ENCODE measurements around the gene ZNF282. TPM values are rescaled to one million over a fixed set of nuclear protein-coding genes. Genes with fewer than 3 reads are reported as not detected.

Gene ZNF282
- total and polyA plus RNA-seq, 9 of the 15 experiments (the other 6 are each of a cell fraction or from before 2014, with no cell fraction given), result 0.76 to 58.6 (median 17.4) TPM

- TF ChIP-seq ZNF79 (CRISPR knock-in tag; IDR thresholded peaks at IDR 0.05; ENCODE audit: low read depth) (no peak), RHOXF2B (CRISPR knock-in tag; conservative IDR thresholded peaks at IDR 0.05) (no peak), ARID3B (CRISPR knock-in tag; IDR thresholded peaks at IDR 0.05; ENCODE audit: borderline replicate concordance) (no peak)
Measured at GRCh38 chr7:149223761-149224160, 28.4 kb downstream of the ZNF282 start (continued).

DNA sequence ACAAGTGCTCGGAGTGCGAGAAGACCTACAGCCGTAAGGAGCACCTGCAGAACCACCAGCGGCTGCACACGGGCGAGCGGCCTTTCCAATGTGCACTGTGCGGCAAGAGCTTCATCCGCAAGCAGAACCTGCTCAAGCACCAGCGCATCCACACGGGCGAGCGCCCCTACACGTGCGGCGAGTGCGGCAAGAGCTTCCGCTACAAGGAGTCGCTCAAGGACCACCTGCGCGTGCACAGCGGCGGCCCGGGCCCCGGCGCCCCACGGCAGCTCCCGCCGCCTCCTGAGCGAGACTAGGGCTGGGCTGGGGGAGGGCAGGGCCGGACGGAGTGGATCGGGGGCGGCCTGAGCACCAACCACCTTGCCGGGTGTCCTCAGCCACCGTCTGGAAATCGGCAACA, 29.0 kb downstream of the ZNF282 start:
- intact Hi-C loops (cut with micrococcal nuclease), result no loop called here
- no peak for DNase-seq (ENCODE audit: extremely low read depth in 1 of 4, low spot score in 3 of 4)
- 97% methylated on average over 33 of the region's 37 CpGs for WGBS (ENCODE audit: insufficient coverage, low coverage, missing lambda C conversion rate)

More for the DNA sequence above, 29.0 kb downstream of the ZNF282 start:
- 0 out of 2 replicates have a peak, but pooled peaks cover 5% of the 10 kb centered on the region for H3K9me3 ChIP-seq (replicated peaks; ENCODE audit: control insufficient read depth, insufficient read depth, low read depth, low read length)
- peaks cover 52% of the 10 kb centered on the region for H3K36me3 ChIP-seq (ENCODE audit: control insufficient read depth, insufficient read depth, low read length)
- H3K4me2 ChIP-seq (ENCODE audit: insufficient read depth, low read length), result no peak overlapping the region
- ChIA-PET CTCF (ENCODE audit: low intra/inter-chr PET ratio) (no interaction called here), POLR2A (interaction anchor here (1.0 kb wide), 1 partner anchor 12 kb away, joined by 3 read pairs; no protein-coding TSS in a partner anchor)
- H2AFZ ChIP-seq (ENCODE audit: low read depth, low read length), result no peak overlapping the region
- FAIRE-seq (no peak), ATAC-seq (no peak)
- H3K9ac ChIP-seq (ENCODE audit: insufficient read depth in 1 of 2, low read depth in 2 of 2, low read length in 2 of 2), result no peak overlapping the region
- no peak overlapping the region for H3K4me3 ChIP-seq
- no peaks in the 10 kb centered on the region for H3K9me1 ChIP-seq (ENCODE audit: control insufficient read depth, insufficient read depth, low read length)
- H3K79me2 ChIP-seq (ENCODE audit: control insufficient read depth, insufficient read depth, low read length), result no peaks in the 10 kb centered on the region
- H3K27ac ChIP-seq (ENCODE audit: extremely low read depth, low read depth, low read length), result no peak overlapping the region
- H4K20me1 ChIP-seq (replicated peaks; ENCODE audit: control insufficient read depth, insufficient read depth, low read length), result peaks cover 3% of the 10 kb centered on the region
- H3K27me3 ChIP-seq (ENCODE audit: control insufficient read depth in 2 of 2, insufficient read depth in 2 of 2, low read length in 2 of 2), result no peaks in the 10 kb centered on the region
- no TSS peak for BruUV-seq (replicated peaks)
- peaks cover 0 to 4% of the 10 kb centered on the region in 2 experiments; a peak in 2 of 5 replicates for H3K4me1 ChIP-seq (replicated peaks in 1 of 2; ENCODE audit: control insufficient read depth in 2 of 2, insufficient read depth in 2 of 2, low read length in 2 of 2)
- in situ Hi-C loops (cut with MboI), result no loop called here
- TF ChIP-seq, protein P1, sequence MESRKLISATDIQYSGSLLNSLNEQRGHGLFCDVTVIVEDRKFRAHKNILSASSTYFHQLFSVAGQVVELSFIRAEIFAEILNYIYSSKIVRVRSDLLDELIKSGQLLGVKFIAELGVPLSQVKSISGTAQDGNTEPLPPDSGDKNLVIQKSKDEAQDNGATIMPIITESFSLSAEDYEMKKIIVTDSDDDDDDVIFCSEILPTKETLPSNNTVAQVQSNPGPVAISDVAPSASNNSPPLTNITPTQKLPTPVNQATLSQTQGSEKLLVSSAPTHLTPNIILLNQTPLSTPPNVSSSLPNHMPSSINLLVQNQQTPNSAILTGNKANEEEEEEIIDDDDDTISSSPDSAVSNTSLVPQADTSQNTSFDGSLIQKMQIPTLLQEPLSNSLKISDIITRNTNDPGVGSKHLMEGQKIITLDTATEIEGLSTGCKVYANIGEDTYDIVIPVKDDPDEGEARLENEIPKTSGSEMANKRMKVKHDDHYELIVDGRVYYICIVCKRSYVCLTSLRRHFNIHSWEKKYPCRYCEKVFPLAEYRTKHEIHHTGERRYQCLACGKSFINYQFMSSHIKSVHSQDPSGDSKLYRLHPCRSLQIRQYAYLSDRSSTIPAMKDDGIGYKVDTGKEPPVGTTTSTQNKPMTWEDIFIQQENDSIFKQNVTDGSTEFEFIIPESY (CRISPR knock-in tag; IDR thresholded peaks at IDR 0.05), result peak; percentile 96
- TF ChIP-seq POLR2G (IDR thresholded peaks at IDR 0.05; ENCODE audit: low read depth, low read length) (peak; percentile 25; the same call in 1 of the 2 replicates), RBBP5 (IDR thresholded peaks at IDR 0.05; ENCODE audit: borderline replicate concordance, insufficient read depth, low read length, poor library complexity, severe bottlenecking) (no peak), JUN (IDR thresholded peaks at IDR 0.05; ENCODE audit: borderline replicate concordance, low read depth, low read length) (no peak), JUN (CRISPR knock-in tag; IDR thresholded peaks at IDR 0.05; ENCODE audit: borderline replicate concordance) (no peak)
- TF ChIP-seq, protein P2, sequence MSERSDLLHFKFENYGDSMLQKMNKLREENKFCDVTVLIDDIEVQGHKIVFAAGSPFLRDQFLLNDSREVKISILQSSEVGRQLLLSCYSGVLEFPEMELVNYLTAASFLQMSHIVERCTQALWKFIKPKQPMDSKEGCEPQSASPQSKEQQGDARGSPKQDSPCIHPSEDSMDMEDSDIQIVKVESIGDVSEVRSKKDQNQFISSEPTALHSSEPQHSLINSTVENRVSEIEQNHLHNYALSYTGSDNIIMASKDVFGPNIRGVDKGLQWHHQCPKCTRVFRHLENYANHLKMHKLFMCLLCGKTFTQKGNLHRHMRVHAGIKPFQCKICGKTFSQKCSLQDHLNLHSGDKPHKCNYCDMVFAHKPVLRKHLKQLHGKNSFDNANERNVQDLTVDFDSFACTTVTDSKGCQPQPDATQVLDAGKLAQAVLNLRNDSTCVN (CRISPR knock-in tag; IDR thresholded peaks at IDR 0.05), result no peak
